Mammary epithelial cell (primary cell): ENCODE data around the gene CLIP3.

Experiments used
- EZH2 ChIP-seq: IDR thresholded peaks from 2 replicates; pipeline ENCODE4 v1.6.1; 2012; ENCODE audit warnings: low read length, inconsistent platforms, borderline replicate concordance
- TF ChIP-seq, protein P1 (sequence below), 2 donors: IDR thresholded peaks in 1 of 2; conservative IDR thresholded peaks in 1 of 2; 2 replicates each; pipeline ENCODE4 v1.5.1; 2011 to 2012; ENCODE audit warnings: inconsistent platforms in 2 of 2, low read length in 2 of 2, mild to moderate bottlenecking in 2 of 2, control low read depth in 1 of 2, low read depth in 1 of 2; ENCODE audit not compliant: insufficient read depth in 1 of 2; ENCODE audit errors: extremely low read depth in 1 of 2

DNA sequence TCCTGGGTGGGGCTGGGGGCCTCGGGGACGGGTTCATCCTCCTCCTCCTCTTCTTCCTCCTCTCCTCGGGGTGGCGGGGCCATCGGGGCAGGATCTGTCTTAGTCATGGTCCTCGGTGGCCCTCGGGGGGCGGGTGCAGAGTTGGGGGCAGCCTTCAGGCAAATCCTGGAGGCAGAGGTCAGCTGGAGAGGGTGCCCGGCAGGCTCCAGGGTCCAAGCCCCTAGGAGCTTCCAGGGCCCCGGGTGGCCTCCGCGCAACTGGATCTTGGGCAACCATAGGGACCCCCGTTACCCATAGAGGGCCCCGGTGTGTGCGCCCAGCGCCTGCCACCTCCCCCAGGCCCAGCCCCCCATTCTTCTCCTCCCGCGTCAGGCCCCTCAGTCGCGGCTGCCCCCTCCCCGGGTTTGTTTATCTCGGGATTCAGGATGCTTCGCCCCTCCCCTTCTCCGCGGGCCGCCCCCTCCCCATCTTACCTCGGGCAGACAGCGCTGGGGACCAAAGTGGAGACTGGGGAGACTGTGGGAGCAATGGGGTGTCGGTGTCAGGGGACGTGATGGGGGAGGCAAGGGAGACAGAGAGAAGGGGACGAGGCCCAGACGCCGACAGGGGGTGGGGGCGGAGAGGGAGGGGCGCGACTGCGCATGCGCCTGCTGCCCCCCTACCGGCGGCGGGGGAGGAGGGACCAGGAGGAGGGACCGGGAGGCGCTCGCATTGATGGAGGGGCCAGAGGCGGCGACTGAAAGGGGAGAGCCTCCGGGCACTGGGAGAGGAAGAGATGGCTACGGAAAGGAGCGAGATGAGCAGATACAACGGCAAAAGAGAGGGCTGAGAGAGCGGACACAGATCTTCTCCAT lies at the start of gene CLIP3:
- TF ChIP-seq, protein P1, sequence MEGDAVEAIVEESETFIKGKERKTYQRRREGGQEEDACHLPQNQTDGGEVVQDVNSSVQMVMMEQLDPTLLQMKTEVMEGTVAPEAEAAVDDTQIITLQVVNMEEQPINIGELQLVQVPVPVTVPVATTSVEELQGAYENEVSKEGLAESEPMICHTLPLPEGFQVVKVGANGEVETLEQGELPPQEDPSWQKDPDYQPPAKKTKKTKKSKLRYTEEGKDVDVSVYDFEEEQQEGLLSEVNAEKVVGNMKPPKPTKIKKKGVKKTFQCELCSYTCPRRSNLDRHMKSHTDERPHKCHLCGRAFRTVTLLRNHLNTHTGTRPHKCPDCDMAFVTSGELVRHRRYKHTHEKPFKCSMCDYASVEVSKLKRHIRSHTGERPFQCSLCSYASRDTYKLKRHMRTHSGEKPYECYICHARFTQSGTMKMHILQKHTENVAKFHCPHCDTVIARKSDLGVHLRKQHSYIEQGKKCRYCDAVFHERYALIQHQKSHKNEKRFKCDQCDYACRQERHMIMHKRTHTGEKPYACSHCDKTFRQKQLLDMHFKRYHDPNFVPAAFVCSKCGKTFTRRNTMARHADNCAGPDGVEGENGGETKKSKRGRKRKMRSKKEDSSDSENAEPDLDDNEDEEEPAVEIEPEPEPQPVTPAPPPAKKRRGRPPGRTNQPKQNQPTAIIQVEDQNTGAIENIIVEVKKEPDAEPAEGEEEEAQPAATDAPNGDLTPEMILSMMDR (conservative IDR thresholded peaks at IDR 0.05 in 1 of 2, IDR thresholded peaks at IDR 0.05 in 1 of 2; ENCODE audit: extremely low read depth in 1 of 2, insufficient read depth in 1 of 2, low read depth in 1 of 2, low read length in 2 of 2): no peak
- TF ChIP-seq EZH2: no peak
